ENCODE measurements around the gene DHTKD1.

GRCh38 chr10:12154516-12154915 lies 85.8 kb downstream of the DHTKD1 start:
- TF ChIP-seq ZNF416 (tag by site-specific recombination; IDR thresholded peaks at IDR 0.05) (no peak), ZNF658 (tag by site-specific recombination; IDR thresholded peaks at IDR 0.05) (no peak), ZNF354C (tag by site-specific recombination; IDR thresholded peaks at IDR 0.05; ENCODE audit: borderline replicate concordance, low read depth) (no peak), ZBTB17 (tag by site-specific recombination; IDR thresholded peaks at IDR 0.05) (no peak), ZNF311 (tag by site-specific recombination; IDR thresholded peaks at IDR 0.05; ENCODE audit: borderline replicate concordance) (no peak), ZNF24 (tag by site-specific recombination; IDR thresholded peaks at IDR 0.05) (no peak)
- TF ChIP-seq, protein P1, sequence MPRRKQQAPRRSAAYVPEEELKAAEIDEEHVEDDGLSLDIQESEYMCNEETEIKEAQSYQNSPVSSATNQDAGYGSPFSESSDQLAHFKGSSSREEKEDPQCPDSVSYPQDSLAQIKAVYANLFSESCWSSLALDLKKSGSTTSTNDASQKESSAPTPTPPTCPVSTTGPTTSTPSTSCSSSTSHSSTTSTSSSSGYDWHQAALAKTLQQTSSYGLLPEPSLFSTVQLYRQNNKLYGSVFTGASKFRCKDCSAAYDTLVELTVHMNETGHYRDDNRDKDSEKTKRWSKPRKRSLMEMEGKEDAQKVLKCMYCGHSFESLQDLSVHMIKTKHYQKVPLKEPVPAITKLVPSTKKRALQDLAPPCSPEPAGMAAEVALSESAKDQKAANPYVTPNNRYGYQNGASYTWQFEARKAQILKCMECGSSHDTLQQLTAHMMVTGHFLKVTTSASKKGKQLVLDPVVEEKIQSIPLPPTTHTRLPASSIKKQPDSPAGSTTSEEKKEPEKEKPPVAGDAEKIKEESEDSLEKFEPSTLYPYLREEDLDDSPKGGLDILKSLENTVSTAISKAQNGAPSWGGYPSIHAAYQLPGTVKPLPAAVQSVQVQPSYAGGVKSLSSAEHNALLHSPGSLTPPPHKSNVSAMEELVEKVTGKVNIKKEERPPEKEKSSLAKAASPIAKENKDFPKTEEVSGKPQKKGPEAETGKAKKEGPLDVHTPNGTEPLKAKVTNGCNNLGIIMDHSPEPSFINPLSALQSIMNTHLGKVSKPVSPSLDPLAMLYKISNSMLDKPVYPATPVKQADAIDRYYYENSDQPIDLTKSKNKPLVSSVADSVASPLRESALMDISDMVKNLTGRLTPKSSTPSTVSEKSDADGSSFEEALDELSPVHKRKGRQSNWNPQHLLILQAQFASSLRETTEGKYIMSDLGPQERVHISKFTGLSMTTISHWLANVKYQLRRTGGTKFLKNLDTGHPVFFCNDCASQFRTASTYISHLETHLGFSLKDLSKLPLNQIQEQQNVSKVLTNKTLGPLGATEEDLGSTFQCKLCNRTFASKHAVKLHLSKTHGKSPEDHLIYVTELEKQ (tag by site-specific recombination; IDR thresholded peaks at IDR 0.05; ENCODE audit: borderline replicate concordance) = no peak
- TF ChIP-seq, protein P2, sequence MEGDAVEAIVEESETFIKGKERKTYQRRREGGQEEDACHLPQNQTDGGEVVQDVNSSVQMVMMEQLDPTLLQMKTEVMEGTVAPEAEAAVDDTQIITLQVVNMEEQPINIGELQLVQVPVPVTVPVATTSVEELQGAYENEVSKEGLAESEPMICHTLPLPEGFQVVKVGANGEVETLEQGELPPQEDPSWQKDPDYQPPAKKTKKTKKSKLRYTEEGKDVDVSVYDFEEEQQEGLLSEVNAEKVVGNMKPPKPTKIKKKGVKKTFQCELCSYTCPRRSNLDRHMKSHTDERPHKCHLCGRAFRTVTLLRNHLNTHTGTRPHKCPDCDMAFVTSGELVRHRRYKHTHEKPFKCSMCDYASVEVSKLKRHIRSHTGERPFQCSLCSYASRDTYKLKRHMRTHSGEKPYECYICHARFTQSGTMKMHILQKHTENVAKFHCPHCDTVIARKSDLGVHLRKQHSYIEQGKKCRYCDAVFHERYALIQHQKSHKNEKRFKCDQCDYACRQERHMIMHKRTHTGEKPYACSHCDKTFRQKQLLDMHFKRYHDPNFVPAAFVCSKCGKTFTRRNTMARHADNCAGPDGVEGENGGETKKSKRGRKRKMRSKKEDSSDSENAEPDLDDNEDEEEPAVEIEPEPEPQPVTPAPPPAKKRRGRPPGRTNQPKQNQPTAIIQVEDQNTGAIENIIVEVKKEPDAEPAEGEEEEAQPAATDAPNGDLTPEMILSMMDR (tag by site-specific recombination; IDR thresholded peaks at IDR 0.05) = no peak
- TF ChIP-seq, protein P3, sequence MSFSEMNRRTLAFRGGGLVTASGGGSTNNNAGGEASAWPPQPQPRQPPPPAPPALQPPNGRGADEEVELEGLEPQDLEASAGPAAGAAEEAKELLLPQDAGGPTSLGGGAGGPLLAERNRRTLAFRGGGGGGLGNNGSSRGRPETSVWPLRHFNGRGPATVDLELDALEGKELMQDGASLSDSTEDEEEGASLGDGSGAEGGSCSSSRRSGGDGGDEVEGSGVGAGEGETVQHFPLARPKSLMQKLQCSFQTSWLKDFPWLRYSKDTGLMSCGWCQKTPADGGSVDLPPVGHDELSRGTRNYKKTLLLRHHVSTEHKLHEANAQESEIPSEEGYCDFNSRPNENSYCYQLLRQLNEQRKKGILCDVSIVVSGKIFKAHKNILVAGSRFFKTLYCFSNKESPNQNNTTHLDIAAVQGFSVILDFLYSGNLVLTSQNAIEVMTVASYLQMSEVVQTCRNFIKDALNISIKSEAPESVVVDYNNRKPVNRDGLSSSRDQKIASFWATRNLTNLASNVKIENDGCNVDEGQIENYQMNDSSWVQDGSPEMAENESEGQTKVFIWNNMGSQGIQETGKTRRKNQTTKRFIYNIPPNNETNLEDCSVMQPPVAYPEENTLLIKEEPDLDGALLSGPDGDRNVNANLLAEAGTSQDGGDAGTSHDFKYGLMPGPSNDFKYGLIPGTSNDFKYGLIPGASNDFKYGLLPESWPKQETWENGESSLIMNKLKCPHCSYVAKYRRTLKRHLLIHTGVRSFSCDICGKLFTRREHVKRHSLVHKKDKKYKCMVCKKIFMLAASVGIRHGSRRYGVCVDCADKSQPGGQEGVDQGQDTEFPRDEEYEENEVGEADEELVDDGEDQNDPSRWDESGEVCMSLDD (tag by site-specific recombination; IDR thresholded peaks at IDR 0.05) = no peak
